ENCODE results near the gene CASP14.
"Not testable (repeated sequence)": the region's sequence is repeated elsewhere in the genome, so short reads cannot be mapped to it uniquely, and the experiment has no call there.

The CASP14 gene, protein sequence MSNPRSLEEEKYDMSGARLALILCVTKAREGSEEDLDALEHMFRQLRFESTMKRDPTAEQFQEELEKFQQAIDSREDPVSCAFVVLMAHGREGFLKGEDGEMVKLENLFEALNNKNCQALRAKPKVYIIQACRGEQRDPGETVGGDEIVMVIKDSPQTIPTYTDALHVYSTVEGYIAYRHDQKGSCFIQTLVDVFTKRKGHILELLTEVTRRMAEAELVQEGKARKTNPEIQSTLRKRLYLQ

DNA sequence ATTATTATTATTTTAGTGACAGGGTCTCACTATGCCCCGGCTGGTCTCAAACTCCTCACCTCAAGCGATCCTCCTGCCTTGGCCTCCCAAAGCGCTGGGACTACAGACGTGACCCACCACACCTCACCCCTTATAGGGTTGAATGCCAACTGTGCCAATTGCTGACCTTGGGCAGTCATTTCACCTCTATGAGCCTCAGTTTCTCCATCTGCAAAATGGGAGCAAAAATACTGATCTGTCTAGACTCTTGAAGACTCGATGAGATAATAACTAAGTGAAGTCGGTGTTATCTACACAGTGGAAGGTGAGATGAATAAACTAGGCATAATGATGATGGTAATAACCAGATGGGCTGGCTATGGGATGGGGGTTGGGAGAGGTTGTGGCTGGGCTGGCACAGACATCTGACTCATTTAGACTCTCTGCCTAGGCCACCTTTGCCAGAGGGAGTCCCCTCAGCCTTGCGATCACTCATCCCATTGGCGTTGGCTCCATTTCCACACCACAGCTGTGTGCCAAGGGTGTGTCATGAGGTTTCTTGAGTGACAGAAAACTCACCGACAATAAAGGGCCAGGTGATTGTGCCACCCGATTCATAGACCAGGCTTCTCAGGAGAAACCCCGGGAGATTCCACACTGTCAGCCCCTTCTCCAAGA, at the start of gene CASP14:
Gene CASP14 (plus strand): TSS at position 596 of the 657 bp plus-strand sequence. CDS start 2,772 bp downstream, outside the sequence.
- no peak for DNase-seq (ENCODE audit: low read depth, low spot score)

DNA sequence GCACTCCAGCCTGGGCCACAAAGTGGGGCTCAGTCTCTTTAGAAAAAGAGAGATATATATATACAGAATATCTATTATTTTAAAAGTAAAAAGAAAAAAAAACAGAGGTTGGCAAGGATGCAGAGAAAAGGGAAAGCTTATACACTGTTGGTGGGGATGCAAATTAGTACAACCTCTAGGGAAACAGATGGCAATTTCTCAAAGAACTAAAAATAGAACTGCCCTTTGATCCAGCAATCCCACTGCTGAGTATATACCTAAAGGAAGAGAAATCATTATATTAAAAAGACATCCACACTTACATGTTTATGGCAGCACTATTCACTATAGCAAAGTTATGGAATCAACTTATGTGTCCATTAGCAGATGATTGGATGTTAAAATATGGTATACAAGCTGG, 41.0 kb upstream of the CASP14 start:
- DNase-seq (ENCODE audit: low read depth, low spot score), result no peak

DNA sequence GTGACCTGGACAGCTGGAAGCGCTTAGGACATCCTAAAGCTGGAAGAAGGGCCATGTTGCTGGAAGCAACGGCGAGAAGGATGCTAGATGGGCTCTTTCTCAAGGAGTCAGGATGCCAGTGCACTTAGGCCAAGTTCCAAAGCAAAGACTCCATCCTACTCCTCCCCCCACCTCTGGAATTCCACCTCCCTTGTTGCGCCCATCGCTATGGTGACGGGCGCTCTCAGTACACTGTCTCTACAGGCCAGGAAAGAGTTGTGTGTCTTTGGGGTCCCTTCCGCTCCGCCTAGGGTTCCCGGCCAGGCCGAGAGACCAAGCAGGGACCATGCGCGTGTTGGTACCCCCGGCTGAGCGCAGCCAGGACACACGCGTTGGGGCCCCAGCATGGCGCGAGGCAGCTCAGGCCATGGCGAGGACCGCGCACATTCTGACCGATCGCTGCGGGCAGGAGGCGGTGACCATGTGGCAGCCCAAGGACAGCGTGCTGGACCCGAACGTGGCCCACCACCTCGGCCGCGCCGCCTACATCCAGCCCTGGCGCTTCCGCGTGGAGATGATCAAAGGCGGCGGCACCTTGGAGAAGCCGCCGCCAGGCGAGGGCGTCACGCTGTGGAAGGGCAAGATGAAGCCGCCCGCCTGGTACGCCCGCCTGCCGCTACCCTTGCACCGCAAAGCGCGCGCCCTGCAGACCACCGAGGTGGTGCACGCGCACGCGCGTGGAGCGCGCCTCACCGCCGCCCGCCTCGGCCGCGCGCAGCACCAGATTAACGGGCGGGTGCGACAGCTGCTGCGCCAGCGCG, 38.6 kb upstream of the CASP14 start:
- no peak for DNase-seq (ENCODE audit: low read depth, low spot score)

DNA sequence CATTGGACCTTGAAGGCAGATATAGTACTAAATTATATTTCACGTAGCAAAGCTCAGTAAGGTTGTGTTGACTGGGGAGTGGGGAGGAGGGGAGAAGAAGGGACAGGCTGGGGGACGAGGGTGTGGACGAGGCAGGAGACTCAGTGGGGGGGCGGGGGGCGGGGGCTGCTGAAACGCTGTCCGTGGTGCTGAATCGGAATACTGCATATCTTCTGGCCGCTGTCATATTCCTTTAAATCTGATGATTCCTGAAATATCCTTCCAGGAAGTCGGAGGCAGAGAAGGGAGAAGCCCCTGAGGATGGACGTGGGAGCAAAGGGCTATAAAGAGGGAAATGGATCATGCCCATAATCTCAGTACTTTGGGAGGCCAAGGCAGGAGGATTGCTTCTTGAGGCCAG, 34.7 kb upstream of the CASP14 start:
- no peak for DNase-seq (ENCODE audit: low read depth, low spot score)

DNA sequence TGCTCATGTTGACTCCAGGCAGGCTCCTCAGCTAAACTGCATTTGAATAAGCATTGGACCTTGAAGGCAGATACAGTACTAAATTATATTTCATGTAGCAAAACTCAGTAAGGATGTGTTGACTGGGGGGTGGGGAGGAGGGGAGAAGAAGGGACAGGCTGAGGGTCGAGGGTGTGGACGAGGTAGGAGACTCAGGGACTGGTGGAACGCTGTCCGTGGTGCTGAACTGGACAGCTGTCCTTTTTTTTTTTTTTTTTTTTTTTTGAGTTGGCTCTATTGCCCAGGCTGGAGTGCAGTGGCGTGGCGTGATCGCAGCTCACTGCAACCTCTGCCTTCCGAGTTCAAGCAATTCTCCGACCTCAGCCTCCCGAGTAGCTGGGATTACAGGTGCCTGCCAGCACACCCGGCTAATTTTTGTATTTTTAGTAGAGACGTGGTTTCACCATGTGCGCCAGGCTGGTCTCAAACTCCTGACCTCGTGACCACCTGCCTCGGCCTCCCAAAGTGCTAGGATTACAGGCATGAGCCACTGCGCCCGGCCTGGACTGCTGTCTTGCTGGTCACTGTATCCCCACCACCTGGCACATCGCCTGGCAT, 33.2 kb upstream of the CASP14 start:
- DNase-seq (ENCODE audit: low read depth, low spot score), result no peak

DNA sequence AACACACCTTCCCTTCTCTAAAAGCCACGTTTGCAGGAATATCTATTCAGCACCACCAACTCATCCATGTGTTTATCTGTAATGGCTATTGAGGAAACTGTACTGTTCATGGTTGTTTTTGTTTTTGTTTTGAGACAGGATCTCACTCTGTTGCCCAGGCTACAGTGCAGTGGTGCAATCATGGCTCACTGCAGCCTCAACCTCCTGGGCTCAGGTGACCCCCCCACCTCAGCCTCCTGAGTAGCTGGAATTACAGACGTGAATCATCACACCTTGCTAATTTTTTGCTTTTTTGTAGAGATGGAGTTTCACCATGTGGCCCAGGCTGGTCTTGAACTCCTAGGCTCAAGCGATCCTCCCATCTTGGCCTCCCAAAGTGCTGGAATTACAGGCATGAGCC, 30.4 kb upstream of the CASP14 start:
- DNase-seq (ENCODE audit: low read depth, low spot score), result not testable (repeated sequence)

DNA sequence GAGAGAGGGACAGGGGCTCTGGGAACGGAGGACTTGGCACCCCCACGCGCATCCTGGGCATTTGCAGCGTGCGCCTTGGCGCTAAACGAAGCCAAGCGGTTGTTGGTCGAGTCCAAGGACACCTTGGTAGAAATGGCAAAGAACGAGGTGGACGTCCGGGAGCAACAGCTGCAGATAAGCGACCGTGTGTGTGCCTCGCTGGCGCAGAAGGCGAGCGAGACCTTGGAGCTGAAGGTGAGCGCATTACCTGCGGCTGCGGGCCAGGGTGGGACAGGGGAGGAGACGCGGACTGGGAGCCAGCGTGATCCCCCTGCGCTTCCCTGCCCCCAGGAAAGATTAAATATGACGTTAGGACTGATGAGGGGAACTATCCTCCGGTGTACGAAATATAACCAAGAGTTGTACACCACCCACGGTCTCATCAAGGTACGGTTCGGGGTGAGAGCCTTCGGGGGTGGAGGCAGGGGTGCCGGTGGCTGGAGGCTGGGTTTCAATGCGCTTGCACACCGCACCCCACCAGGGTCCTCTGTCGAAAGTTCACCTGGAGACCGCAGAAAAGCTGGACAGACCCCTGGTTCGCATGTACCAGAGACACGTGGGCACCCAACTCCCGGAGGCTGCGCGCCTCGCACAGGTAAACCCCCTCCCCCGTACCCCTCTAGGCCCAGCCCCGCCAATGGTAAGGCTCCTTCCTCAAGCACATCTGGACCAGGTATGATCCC, 27.8 kb upstream of the CASP14 start:
- DNase-seq (ENCODE audit: low read depth, low spot score), result no peak

DNA sequence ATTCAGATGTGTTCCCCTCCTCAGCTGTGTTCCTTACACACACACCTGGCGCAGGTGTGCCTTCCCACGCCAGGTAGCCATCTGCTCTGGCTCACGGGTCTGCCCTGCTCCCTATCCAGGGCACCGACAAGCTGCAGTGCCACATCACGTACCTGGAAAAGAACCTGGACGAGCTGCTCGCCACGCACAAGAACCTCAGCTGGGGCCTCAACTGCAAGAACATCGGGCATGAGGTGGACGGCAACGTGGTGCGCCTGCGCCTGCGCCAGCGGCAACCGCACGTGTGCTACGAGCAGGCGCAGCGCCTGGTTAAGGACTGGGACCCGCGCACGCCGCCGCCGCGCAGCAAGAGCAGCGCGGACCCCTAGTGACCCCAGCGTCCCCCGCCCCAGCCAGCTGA, 26.5 kb upstream of the CASP14 start:
- no peak for DNase-seq (ENCODE audit: low read depth, low spot score)

DNA sequence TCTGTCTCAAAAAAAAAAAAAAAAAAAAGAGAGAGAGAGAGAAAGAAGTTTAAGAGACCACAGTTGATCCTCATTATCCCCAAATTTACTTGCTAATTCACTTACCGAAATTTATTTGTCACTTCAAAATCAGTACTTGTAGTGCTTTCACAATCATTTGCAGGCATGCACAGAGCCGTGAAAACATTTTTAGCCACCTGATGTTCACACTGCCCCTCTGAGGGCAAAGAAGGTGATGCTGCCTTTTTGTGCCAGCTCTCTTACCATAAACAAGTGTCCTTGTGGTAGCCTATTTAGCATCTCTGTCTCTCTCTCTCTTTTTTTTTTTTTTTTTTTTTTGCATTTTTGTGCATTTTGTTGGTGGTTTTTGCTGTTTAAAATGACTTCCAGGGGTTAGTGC, 24.1 kb upstream of the CASP14 start:
- DNase-seq (ENCODE audit: low read depth, low spot score), result no peak

DNA sequence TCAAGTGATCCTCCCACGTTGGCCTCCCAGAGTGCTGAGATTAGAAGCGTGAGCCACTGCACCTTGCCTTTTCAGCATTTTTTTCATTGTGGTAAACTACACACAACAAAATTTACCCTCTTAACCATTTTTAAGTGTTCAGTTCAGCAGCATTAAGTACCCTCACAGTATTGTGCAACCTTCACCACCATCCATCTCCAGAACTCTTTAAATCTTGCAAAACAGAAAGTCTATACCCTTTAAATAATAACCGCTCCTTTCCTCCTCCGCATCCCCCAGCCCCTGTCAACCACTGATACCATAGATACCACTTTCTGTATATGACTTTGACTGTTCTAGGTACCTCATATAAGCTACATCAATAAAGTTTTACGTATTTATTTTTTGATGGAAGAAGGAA, 20.8 kb upstream of the CASP14 start:
- no peak for DNase-seq (ENCODE audit: low read depth, low spot score)

DNA sequence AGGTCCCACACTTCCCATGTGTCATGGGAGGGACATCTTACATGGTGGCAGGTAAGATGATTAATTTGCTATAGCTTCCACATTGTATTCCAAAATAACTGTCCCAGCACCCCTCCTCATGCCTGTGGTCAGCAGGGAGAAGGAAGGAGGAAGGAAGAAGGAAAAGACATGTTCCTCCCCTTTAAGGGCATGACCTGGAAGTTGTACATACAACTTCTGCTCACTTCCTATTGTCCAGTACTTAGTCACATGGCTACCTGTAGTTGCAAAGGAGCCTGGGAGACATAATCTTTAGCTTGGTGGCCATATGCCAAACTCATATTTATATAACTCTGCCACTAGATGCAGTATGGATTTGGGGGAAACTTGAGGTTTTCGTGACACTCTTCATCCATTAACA, 17.6 kb upstream of the CASP14 start:
- DNase-seq (ENCODE audit: low read depth, low spot score), result no peak

DNA sequence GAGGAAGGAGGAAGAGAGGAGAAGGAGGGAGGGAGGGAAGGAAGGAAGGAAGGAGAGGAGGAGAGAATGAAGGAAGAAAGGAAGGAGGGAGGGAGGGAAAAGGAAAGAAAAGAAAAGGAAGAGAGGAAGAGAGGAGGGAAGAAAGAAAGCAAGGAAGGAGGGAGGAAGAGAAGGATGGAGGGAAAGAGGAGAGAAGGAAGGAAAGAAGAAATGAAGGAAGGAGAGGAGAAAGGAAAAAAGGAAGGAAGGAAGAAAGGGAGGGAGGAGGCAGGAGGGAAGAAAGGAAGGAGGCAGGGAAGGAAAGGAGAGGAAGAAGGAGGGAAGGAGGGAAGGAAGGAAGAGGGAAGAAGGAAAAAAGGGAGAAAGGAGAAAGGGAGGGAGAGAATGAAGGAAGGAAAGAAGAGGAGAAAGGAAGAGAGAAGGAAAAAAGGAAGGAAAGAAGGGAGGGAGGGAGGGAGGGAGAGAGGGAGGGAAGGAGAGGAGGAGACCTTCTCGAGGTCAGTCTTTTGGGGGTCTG, 13.4 kb upstream of the CASP14 start:
- no peak for DNase-seq (ENCODE audit: low read depth, low spot score)

DNA sequence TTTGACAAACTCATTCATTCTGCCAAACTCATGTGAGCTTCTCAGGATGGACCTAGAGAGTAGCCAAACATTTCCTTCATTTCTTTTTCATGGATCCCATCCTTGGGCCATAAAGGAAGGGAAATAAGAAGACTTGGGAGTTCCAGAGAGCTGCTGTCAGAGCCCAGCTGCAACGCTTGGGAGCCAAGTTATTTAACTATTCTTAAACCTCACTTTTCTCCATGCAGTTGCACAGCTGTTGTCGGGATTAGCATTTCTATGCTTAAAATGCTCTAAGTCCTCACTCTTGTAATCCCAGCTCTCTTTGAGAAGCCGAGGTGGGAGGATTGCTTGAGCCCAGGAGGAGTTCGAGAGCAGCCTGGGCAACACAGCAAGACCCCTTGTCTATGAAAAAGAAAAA, 11.7 kb upstream of the CASP14 start:
- no peak for DNase-seq (ENCODE audit: low read depth, low spot score)

DNA sequence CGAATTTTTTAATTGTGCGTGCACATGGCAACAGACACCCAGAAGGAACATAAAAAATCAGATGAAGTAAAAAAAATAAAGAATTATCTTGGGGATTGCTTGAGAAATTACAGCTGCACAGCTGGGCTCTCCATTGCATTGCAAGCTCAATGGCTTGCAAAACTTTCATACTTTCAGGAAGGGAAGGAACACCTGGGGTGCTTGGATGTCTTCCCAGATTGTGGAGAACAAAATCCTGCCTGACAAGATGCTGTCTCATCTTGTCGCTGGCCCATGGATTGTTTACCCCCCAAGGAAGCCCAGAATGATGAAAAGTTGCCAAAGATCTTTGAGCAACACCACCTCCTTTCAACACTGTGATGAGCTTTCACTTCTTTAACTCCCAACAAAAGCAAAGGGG, 11.0 kb upstream of the CASP14 start:
- DNase-seq (ENCODE audit: low read depth, low spot score), result no peak

DNA sequence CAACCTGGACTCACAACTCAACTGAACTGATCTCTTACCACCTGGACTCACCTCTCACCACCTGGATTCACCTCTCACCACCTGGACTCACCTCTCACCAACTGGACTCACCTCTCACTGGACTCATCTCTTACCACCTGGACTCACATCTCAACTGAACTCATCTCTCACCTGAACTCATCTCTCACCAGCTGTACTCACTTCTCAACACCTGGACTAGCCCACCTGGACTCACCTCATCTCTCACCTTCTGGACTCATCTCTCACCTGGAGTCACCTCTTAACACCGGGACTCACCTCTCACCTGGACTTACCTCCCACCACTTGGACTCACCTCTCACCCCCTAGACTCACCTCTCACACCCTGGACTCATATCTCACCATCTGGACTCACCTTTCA, 7.3 kb upstream of the CASP14 start:
- DNase-seq (ENCODE audit: low read depth, low spot score), result no peak

DNA sequence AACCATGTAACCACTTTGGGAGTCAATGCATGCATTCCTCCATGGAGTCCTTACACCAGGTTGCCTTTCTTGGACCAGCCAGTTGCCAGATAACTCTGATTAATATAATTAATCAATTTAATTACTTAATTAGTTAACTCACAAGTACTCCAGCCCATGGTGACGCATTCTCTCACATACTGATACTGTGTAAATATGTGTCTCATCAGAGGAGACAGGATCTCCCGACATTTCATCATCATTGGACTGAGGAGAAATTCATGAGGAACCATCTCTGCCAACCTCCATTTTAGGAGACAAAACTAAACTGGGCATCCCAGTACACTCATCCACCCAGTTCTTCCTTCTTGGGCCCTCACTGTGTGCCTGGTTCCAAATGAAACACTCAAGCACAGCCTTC, 6.5 kb upstream of the CASP14 start:
- DNase-seq (ENCODE audit: low read depth, low spot score), result no peak

DNA sequence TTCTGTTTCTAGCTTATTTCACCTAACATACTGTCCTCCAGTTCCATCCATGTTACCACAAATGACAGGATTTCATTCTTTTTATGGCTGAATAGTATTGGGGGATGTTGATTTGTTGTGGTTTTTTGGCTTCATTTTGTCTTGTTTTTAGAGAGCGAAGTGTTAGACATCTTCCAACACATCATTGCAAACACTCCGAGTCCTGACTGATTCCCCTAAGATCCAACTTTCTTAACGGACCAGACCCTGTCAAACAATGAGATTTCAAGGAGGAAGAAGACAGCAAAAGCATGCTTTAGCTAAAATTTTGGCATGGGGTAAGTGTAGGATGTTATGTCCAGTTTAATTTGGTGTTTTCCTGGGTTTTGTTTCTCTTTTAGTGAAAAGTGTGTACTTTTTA, 3.8 kb upstream of the CASP14 start:
- no peak for DNase-seq (ENCODE audit: low read depth, low spot score)

DNA sequence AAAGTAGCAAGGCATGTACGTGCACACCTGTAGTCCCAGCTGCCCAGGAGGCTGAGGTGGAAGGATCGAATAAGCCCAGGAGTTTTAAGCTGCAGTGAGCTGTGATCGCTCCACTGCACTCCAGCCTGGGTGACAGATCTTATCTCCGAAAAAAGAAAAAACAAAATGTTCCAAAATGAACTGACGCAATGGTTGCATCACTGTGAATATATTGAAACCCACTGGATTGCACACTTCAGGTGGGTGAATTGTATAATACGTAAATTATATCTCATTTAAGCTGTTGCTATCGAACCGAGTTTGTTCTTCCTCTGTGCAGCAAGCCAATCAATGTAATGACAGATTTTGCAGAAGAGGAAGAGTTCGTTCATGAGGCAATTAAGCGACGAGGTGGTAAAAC, 1.6 kb upstream of the CASP14 start:
- DNase-seq (ENCODE audit: low read depth, low spot score), result no peak

DNA sequence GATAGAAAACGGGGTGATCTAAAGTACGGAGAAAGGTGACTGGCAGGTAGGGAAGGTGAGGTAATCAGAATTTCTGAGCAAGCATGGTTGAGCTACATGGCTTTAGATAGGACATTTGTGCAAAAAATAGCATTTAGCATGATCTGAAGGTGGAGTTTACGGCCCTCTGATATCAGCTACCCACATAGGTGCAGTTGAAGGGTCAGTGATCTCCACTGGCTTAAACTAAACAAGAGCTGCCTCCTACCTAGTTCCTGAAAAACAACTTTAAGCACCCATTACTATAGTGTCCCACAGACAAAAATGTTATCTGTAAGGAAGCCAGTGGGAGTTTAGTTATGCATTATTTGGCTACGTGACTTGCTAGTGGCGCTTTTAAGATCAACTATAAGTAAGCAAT, 1.2 kb upstream of the CASP14 start:
- no peak for DNase-seq (ENCODE audit: low read depth, low spot score)

DNA sequence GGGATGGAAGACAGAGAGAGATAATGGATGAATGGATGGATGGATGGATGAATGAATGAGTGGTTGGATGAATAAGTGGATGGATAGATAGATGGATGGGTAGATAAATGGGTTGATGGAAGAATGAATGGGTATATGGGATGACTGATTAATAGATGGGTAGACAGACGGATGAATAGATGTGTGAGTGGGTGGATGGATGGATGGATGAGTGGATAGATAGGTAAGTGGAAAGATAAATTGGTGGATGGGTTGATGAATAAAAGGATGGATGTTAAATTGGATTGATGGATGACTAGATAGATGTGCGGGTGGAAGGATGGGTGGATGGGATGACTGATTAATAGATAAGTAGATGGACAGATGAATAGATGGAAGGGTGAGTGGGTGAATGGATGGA, 1.4 kb downstream of the CASP14 start:
- no peak for DNase-seq (ENCODE audit: low read depth, low spot score)

DNA sequence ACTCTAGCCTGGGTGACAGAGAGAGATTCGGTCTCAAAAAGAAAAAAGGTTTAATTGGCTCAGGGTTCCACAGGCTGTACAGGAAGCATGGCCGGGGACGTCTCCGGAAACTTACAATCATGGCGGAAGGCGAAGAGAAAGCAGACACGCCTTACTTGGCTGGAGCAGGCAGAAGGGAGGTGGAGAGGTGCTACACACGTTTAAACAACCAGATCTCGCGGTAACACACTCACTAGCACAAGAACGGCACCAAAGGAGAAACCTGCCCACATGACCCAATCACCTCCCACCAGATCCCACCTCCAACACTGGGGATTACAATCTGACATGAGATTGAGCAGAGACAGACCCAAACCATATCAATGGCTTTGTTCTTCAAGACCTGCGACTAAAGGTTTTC, 12.8 kb downstream of the CASP14 start:
- DNase-seq (ENCODE audit: low read depth, low spot score), result no peak

DNA sequence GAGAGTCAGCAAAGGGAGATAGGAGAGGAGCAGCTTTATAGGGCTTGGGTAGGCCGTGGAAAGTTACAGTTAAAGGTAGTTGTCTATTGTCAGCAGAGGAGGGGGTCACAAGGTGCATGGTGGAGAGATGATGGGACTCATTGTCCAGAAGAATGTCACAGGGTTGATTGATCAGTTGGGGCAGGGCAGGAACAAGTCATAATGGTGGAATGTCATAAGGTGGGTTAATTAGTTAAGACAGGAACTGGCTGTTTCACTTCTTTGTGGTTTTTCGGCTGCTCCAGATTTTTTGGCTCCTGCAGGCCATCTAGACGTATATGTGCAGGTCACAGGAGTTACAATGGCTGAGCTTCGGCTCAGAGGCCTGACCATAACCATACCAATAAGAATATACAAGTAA, 21.1 kb downstream of the CASP14 start:
- not testable (repeated sequence) for DNase-seq (ENCODE audit: low read depth, low spot score)

Data from activated CD4-positive, CD25-positive, alpha-beta regulatory T cell treated with anti-CD3 and anti-CD28 coated beads, Interleukin-2, amount 50 U/mL, for 16 hours (primary cell).